ENCODE measurements around the gene ZMYND15. TPM values are rescaled to one million over a fixed set of nuclear protein-coding genes. Genes with fewer than 3 reads are reported as not detected.

Gene ZMYND15
- total RNA-seq, 1 donor from 2014 or later: not detected

DNA sequence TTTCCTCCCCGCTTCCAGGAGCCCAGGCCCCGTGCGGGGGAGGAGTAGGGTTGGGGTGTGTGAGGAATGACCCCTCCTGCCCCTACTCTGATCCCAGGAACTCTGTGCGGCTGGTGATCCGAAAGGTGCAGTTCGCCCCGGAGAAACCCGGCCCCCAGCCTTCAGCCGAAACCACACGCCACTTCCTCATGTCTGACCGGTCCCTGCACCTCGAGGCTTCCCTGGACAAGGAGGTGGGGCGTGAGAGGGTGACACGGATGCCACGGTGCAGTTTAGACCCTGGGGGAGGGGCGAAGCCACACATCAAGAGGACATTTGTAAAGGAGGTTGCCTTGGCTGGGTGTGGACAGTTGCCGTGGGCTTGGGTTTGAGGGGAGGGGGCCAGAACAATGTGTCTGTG lies 21.8 kb upstream of the ZMYND15 start:
- DNase-seq: no peak
- H3K4me3 Mint-ChIP-seq (ENCODE audit: unreplicated experiment): no peak overlapping the region
- H3K4me1 Mint-ChIP-seq (ENCODE audit: low read depth, unreplicated experiment): peaks cover 12% of the 10 kb centered on the region
- H3K9me3 Mint-ChIP-seq (ENCODE audit: unreplicated experiment): peaks cover 5% of the 10 kb centered on the region
- TF ChIP-seq, protein P1, sequence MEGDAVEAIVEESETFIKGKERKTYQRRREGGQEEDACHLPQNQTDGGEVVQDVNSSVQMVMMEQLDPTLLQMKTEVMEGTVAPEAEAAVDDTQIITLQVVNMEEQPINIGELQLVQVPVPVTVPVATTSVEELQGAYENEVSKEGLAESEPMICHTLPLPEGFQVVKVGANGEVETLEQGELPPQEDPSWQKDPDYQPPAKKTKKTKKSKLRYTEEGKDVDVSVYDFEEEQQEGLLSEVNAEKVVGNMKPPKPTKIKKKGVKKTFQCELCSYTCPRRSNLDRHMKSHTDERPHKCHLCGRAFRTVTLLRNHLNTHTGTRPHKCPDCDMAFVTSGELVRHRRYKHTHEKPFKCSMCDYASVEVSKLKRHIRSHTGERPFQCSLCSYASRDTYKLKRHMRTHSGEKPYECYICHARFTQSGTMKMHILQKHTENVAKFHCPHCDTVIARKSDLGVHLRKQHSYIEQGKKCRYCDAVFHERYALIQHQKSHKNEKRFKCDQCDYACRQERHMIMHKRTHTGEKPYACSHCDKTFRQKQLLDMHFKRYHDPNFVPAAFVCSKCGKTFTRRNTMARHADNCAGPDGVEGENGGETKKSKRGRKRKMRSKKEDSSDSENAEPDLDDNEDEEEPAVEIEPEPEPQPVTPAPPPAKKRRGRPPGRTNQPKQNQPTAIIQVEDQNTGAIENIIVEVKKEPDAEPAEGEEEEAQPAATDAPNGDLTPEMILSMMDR (IDR thresholded peaks at IDR 0.05; ENCODE audit: partially characterized antibody, unreplicated experiment): no peak
- H3K36me3 Mint-ChIP-seq (ENCODE audit: unreplicated experiment): peaks cover 12% of the 10 kb centered on the region
- H3K27me3 Mint-ChIP-seq (ENCODE audit: unreplicated experiment): peaks cover 12% of the 10 kb centered on the region
- no peak overlapping the region for H3K27ac Mint-ChIP-seq (ENCODE audit: unreplicated experiment)

DNA sequence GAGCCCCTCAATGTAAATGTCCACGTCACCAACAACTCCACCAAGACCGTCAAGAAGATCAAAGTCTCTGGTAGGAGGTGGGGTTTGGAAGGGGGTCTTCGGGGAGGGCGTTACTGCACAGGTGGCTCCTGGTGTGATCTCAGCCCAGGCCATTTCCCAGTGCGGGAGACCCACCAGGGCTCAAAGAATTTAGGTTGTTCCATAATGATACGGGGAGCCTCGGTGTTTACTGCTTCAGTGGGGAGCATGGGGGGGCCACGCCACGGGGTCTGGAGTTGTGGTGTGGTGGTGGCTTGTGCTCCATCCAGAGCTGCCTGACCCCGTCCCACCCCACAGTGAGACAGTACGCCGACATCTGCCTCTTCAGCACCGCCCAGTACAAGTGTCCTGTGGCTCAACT lies 21.4 kb upstream of the ZMYND15 start:
- H3K9me3 Mint-ChIP-seq (ENCODE audit: unreplicated experiment): peaks cover 5% of the 10 kb centered on the region
- no peak overlapping the region for H3K27ac Mint-ChIP-seq (ENCODE audit: unreplicated experiment)
- H3K4me1 Mint-ChIP-seq (ENCODE audit: low read depth, unreplicated experiment): peaks cover 13% of the 10 kb centered on the region
- H3K27me3 Mint-ChIP-seq (ENCODE audit: unreplicated experiment): peaks cover 12% of the 10 kb centered on the region
- H3K36me3 Mint-ChIP-seq (ENCODE audit: unreplicated experiment): peaks cover 12% of the 10 kb centered on the region
- no peak overlapping the region for H3K4me3 Mint-ChIP-seq (ENCODE audit: unreplicated experiment)
- no peak for DNase-seq
- TF ChIP-seq, protein P1 (IDR thresholded peaks at IDR 0.05; ENCODE audit: partially characterized antibody, unreplicated experiment): no peak

DNA sequence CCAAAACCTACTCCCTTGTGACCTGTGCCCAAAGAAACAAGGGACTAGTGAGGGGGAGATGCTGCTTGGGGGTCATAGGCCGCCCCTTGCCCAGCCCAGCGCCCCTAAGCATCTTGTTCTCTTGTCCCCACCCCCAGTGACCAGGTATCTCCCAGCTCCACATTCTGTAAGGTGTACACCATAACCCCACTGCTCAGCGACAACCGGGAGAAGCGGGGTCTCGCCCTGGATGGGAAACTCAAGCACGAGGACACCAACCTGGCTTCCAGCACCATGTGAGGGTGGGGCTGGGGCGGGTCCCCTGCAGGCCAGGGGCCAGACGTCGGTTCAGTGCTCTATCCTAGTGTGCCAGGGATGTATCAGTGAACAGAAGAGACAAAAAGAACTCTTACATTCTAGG lies 20.5 kb upstream of the ZMYND15 start:
- no peak for DNase-seq
- Mint-ChIP-seq H3K9me3 (ENCODE audit: unreplicated experiment) (peaks cover 5% of the 10 kb centered on the region), H3K27me3 (ENCODE audit: unreplicated experiment) (peaks cover 11% of the 10 kb centered on the region), H3K4me3 (ENCODE audit: unreplicated experiment) (no peak overlapping the region), H3K4me1 (ENCODE audit: low read depth, unreplicated experiment) (peaks cover 13% of the 10 kb centered on the region), H3K27ac (ENCODE audit: unreplicated experiment) (no peak overlapping the region), H3K36me3 (ENCODE audit: unreplicated experiment) (peaks cover 12% of the 10 kb centered on the region)
- TF ChIP-seq, protein P1 (IDR thresholded peaks at IDR 0.05; ENCODE audit: partially characterized antibody, unreplicated experiment): no peak

DNA sequence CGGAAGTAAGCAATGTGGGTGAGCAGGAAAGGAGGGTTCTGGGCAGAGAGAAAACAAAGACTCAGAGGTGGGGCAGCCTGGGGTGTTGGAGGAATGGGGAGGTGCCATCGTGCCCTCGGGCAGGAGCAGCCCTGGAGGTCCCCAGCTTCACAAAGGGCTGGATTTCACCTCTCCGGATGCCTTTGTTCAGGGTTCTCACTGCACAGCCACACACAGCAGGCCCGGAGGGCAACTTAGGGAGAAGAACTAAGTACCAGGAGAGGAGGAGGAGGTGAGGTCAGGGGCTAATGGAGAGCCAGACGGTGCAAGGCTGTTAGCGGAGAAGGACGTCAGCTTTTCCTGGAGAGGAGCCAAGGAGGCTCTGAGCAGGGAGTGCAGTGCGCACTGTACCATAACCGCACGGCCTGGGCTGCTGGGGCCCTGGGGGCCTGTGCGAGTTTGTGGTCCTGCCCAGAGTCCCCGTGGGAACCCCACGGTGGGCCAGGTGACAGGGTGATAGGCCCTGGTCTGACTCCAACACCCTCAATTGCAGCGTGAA lies 19.9 kb upstream of the ZMYND15 start:
- Mint-ChIP-seq H3K27me3 (ENCODE audit: unreplicated experiment) (peaks cover 9% of the 10 kb centered on the region), H3K9me3 (ENCODE audit: unreplicated experiment) (peaks cover 5% of the 10 kb centered on the region), H3K36me3 (ENCODE audit: unreplicated experiment) (peaks cover 12% of the 10 kb centered on the region), H3K4me1 (ENCODE audit: low read depth, unreplicated experiment) (peaks cover 13% of the 10 kb centered on the region), H3K27ac (ENCODE audit: unreplicated experiment) (no peak overlapping the region), H3K4me3 (ENCODE audit: unreplicated experiment) (no peak overlapping the region)
- DNase-seq: no peak
- TF ChIP-seq, protein P1 (IDR thresholded peaks at IDR 0.05; ENCODE audit: partially characterized antibody, unreplicated experiment): no peak

DNA sequence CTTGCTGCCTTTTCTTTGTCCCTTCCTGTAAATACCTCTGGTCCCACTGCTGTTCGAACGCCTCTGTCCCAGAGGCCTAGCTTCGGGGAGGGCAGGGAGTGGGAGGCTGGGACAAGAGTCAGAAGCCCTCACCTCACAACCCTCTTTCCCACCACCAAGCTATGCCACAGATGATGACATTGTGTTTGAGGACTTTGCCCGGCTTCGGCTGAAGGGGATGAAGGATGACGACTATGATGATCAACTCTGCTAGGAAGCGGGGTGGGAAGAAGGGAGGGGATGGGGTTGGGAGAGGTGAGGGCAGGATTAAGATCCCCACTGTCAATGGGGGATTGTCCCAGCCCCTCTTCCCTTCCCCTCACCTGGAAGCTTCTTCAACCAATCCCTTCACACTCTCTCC lies 18.8 kb upstream of the ZMYND15 start:
- H3K4me1 Mint-ChIP-seq (ENCODE audit: low read depth, unreplicated experiment): peaks cover 5% of the 10 kb centered on the region
- peaks cover 7% of the 10 kb centered on the region for H3K27me3 Mint-ChIP-seq (ENCODE audit: unreplicated experiment)
- no peak overlapping the region for H3K27ac Mint-ChIP-seq (ENCODE audit: unreplicated experiment)
- TF ChIP-seq, protein P1 (IDR thresholded peaks at IDR 0.05; ENCODE audit: partially characterized antibody, unreplicated experiment): no peak
- no peak for DNase-seq
- no peak overlapping the region for H3K4me3 Mint-ChIP-seq (ENCODE audit: unreplicated experiment)
- peaks cover 12% of the 10 kb centered on the region for H3K36me3 Mint-ChIP-seq (ENCODE audit: unreplicated experiment)
- peaks cover 2% of the 10 kb centered on the region for H3K9me3 Mint-ChIP-seq (ENCODE audit: unreplicated experiment)

All from glutamatergic neuron (in vitro differentiated cells).